Measurements from ENCODE around the gene SLC16A10. TPM values are rescaled to one million over a fixed set of nuclear protein-coding genes. Genes with fewer than 3 reads are reported as not detected.

The SLC16A10 gene
- total RNA-seq, 1 experiment from 2014 or later: 0.18 TPM

DNA sequence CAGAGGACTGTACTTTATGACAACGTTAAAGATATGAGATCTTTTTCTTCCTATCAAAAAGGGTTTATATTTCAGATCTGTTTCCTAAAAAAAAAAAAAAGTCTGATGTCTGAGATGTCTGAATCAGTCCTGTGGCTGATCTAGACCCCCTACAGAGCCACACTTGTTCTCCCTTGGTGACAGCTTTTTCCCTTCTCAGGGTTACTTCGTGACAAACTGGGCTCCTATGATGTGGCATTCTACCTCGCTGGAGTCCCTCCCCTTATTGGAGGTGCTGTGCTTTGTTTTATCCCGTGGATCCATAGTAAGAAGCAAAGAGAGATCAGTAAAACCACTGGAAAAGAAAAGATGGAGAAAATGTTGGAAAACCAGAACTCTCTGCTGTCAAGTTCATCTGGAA, 134.5 kb downstream of the SLC16A10 start:
- DNase-seq (ENCODE audit: low read depth, low spot score) (no peak), ATAC-seq (no peak)
- H3K27ac ChIP-seq (ENCODE audit: low read length): no peak overlapping the region
- H3K36me3 ChIP-seq (ENCODE audit: control insufficient read depth, insufficient read depth, low read length): no peaks in the 10 kb centered on the region
- TF ChIP-seq POLR2AphosphoS5 (IDR thresholded peaks at IDR 0.05; ENCODE audit: low read depth, low read length): no peak
- TF ChIP-seq TCF7L2 (IDR thresholded peaks at IDR 0.05; ENCODE audit: low read depth, low read length): no peak
- no peak for TF ChIP-seq REST (IDR thresholded peaks at IDR 0.05; ENCODE audit: insufficient read depth in 1 of 2, low read depth in 2 of 2, low read length in 1 of 2)
- TF ChIP-seq SIN3A (IDR thresholded peaks at IDR 0.05; ENCODE audit: borderline replicate concordance, insufficient read depth, low read depth, low read length): no peak
- TF ChIP-seq, protein P1, sequence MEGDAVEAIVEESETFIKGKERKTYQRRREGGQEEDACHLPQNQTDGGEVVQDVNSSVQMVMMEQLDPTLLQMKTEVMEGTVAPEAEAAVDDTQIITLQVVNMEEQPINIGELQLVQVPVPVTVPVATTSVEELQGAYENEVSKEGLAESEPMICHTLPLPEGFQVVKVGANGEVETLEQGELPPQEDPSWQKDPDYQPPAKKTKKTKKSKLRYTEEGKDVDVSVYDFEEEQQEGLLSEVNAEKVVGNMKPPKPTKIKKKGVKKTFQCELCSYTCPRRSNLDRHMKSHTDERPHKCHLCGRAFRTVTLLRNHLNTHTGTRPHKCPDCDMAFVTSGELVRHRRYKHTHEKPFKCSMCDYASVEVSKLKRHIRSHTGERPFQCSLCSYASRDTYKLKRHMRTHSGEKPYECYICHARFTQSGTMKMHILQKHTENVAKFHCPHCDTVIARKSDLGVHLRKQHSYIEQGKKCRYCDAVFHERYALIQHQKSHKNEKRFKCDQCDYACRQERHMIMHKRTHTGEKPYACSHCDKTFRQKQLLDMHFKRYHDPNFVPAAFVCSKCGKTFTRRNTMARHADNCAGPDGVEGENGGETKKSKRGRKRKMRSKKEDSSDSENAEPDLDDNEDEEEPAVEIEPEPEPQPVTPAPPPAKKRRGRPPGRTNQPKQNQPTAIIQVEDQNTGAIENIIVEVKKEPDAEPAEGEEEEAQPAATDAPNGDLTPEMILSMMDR (IDR thresholded peaks at IDR 0.05): no peak
- intact Hi-C loops (cut with micrococcal nuclease; ENCODE audit: unreplicated experiment) (no loop called here), in situ Hi-C loops (cut with HindIII; ENCODE audit: low pct_unique_long_range_greater_than_20kb, low sequenced_read_pairs) (no loop called here)
- H3K4me1 ChIP-seq (ENCODE audit: control insufficient read depth, insufficient read depth, low read length): no peaks in the 10 kb centered on the region
- BruUV-seq (replicated peaks): no TSS peak
- no peak overlapping the region for H3K4me3 ChIP-seq (ENCODE audit: low read depth in 2 of 2, low read length in 2 of 2)
- H3K9me3 ChIP-seq (ENCODE audit: control insufficient read depth, insufficient read depth, low read depth, low read length): no peaks in the 10 kb centered on the region
- H3K27me3 ChIP-seq (ENCODE audit: control insufficient read depth, insufficient read depth, low read length): peaks cover 24% of the 10 kb centered on the region; the same call in 1 of the 2 replicates
- ChIA-PET CTCF (interaction anchor here (0.6 kb wide), 1 partner anchor 703 kb away, joined by 4 read pairs; no protein-coding TSS in a partner anchor), POLR2A (no interaction called here)

- H3K27ac ChIP-seq (ENCODE audit: low read length): no peak overlapping the region
- CTCF ChIA-PET: no interaction called here
- no peak overlapping the region for H3K4me3 ChIP-seq (ENCODE audit: low read depth in 2 of 2, low read length in 2 of 2)
- ATAC-seq (no peak), DNase-seq (ENCODE audit: low read depth, low spot score) (no peak)
- H3K36me3 ChIP-seq (ENCODE audit: control insufficient read depth, insufficient read depth, low read length): no peaks in the 10 kb centered on the region
- intact Hi-C loops (cut with micrococcal nuclease; ENCODE audit: unreplicated experiment) (no loop called here), in situ Hi-C loops (cut with HindIII; ENCODE audit: low pct_unique_long_range_greater_than_20kb, low sequenced_read_pairs) (no loop called here)
- POLR2A ChIA-PET: no interaction called here
- peaks cover 24% of the 10 kb centered on the region; the same call in 1 of the 2 replicates for H3K27me3 ChIP-seq (ENCODE audit: control insufficient read depth, insufficient read depth, low read length)
- H3K4me1 ChIP-seq (ENCODE audit: control insufficient read depth, insufficient read depth, low read length): no peaks in the 10 kb centered on the region
- BruUV-seq (replicated peaks): no TSS peak
- no peaks in the 10 kb centered on the region for H3K9me3 ChIP-seq (ENCODE audit: control insufficient read depth, insufficient read depth, low read depth, low read length)
- TF ChIP-seq SIN3A (IDR thresholded peaks at IDR 0.05; ENCODE audit: borderline replicate concordance, insufficient read depth, low read depth, low read length): no peak
- TF ChIP-seq, protein P1 (IDR thresholded peaks at IDR 0.05): no peak
- no peak for TF ChIP-seq TCF7L2 (IDR thresholded peaks at IDR 0.05; ENCODE audit: low read depth, low read length)
- TF ChIP-seq POLR2AphosphoS5 (IDR thresholded peaks at IDR 0.05; ENCODE audit: low read depth, low read length): no peak
- TF ChIP-seq REST (IDR thresholded peaks at IDR 0.05; ENCODE audit: insufficient read depth in 1 of 2, low read depth in 2 of 2, low read length in 1 of 2): no peak
Measured at GRCh38 chr6:111222341-111222740, 135.0 kb downstream of the SLC16A10 start.
